Activated CD4-positive, CD25-positive, alpha-beta regulatory T cell (primary cell): ENCODE results near the gene ISM2.

ENCODE experiments used
- DNase-seq, 4 experiments: peaks; one replicate each; lab custom pipeline; 2025; lab: John Stamatoyannopoulos, UW

The ISM2 gene

DNA sequence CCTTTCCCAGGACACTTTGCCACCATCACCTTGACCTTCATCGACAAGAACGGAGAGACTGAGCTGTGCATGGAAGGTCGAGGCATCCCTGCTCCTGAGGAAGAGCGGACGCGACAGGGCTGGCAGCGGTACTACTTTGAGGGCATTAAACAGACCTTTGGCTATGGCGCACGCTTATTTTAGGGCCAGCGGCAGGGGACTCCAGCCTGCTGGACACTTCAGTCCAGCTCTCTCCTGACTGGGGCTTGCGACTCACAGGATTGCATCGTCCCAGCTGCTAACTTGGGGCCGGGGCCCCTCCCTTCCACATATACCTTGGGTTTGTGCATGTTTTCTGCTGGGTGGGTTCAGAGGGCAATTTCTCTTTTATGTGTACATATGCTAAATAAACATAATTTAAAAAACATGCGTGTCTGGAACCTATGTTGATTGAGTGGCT lies 29.5 kb downstream of the ISM2 start:
- DNase-seq = no peak

DNA sequence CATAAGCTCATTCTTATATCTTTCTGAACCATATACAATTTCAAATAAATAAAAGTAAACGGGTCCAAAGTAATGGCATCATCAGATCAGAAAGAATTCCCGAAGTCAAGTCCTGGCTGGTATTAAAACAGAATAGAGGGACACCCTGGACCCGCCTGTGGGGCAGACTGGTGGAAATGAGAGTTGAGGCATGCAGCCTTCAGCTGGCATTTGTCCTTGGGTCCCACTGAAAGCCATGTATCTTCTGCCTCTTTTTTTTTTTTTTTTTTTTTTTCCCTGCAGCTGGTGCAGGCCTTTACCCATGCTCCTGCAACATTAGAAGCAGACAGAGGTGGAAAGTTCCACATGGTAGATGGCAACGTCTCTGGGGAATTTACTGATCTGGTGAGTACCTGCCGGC lies 30.8 kb downstream of the ISM2 start:
- DNase-seq = no peak

DNA sequence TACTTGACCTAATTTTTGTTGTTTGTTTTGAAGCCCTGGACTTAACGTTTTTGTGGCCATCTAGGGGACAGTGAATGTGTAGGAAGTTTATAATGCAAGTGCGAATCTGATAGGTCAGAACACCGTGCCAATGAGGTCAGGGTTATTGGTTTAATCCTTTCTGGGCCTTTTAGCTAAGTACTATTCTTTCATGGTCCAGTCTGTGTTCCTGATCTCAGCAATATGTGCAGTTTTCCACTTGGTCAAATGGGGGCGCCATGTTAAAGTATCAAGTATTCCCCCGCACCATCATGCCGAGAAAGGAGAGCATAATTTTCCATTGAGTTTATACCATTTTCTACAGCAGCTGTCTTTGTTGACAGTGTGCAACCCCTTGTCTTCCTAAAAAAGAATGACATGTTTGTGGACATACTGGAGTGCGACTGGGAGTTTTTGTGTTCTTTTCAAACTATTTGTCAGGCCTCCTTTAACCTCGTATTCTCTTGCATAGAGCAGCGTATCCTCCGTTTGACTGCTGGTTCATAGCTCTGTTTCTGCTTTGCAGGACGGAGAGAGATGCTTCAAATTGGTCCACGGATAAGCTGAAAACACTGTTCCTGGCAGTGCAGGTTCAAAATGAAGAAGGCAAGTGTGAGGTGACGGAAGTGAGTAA lies 39.4 kb downstream of the ISM2 start:
- peak in 2 of 4 experiments; percentile 9 to 31 for DNase-seq

DNA sequence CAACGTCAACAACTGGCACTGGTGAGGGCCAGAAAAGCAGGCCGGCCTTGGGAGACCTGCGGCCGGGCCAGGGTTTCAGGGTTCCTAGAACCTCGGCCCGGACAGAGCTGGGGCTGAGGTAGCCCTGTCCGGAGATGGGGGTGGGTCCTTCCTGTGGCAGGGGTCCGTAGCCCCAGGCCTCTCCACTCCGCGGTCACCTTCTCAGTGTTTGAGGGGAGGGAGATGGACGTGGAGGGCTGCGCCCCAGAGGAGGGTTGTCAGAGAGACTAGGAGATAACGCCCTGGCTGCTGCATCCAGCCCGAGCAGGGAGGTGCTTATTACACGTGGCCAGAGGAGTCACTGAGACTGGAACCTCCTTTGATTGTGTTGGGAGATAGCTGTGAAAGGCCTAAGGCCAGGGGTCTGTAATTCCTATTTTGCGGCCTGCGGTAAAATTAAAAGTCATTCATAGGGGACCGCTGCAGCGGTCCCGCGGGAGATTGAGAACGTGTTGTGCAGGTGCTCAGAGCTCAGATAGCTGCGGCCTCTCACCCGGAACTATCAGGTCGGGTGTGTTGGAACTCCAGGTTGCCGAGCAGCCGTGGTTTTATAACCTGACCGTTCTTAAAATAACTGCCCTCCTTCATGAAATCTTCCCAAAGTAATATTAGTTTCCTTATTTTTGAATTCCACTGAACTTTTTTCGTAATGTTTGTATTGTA lies 40.2 kb downstream of the ISM2 start:
- peak in 2 of 4 experiments; percentile 6 to 38 for DNase-seq

DNA sequence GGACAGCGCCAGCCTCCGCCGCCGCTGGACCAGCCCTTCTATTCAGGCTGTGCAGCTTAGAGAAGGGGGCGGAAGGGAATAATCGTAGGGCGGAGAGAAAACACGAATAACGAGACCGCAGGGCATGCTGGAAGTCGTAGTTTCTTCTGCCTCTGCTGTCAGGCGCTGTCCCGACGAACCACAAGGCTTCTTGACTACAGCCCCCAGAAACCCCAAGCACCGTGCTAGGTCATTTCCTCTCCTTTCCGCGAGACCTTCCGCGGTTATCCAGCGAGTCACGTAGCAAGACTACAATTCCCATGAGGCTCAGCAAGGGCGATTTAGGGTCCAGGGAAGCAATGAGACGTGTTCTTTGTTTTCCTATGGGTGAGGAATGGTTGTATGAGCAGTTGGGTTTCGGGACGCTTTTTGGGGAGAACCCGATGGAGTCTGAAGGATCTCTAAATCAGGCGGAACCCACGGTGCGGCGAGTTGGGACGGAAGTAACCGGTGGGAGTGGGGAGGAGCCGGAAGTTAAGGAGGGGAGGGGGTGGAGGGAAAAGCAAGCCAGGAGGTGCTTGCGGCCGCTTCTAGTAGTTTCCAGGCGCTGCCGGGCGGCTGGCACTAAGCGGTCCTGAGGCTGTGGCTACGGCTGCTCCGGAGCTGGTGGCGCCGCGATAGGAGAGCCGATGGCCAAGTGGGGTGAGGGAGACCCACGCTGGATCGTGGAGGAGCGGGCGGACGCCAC lies 40.9 kb downstream of the ISM2 start, which contains the start of the genes AHSA1 and VIPAS39:
AHSA1 (plus strand) TSS at position 572 of the 727 bp plus-strand sequence; CDS start at position 669, 97 bp downstream.
VIPAS39 (minus strand) TSS at position 80 of the 727 bp plus-strand sequence. CDS start 3,499 bp downstream, outside the sequence.
- peak; percentile 82 to 84 (median 84) for DNase-seq

DNA sequence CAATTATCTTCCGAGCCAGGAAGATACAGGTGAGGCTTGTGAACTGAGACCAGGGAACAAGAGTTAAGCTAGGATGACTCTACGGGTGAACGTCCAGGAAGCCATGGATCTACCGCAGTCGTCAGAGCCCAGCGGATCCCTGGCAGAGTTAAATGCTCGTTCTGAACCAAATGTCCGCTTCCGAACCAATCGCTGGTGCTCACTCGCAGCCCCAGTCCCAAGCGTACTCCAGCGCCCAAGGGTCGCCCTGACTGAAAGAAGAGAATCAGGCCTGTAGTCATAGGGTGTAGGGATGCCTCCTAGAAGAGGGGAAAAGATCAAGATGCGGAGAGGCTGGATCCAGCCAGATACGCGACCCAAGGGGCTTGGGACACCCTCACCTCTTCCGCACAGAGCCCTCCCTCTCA lies 41.5 kb downstream of the ISM2 start:
- DNase-seq = no peak

DNA sequence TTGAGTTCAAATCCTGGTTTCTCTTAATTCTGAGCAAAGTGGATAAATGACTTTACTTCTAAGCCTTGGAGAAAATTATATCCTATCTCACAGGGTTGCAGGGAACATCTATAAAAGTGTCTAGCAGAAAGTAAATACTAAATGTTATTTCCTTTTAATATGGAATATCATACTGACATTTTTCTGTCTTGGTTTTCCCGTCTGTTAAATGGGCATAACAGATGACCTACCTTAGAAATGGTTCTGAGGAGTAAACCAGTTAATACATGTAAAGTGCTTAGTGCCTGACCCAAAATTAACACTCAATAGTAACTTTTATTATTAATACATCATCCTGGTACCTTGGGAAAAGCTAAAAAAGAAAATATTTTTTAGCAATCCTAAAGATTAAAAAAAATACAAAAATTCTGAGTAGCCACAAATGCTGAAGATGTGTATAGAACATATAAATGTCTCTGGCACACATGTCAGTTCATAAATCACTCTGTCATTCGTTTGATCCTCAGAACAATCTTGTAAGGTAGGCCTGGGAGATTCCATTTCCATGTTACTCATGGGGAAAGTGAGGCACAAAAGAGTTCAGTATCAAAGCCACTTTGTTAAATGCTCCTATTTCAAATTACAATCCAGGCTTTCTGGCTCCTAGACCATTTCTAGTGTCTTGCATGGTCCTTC lies 42.5 kb downstream of the ISM2 start:
- DNase-seq = no peak

DNA sequence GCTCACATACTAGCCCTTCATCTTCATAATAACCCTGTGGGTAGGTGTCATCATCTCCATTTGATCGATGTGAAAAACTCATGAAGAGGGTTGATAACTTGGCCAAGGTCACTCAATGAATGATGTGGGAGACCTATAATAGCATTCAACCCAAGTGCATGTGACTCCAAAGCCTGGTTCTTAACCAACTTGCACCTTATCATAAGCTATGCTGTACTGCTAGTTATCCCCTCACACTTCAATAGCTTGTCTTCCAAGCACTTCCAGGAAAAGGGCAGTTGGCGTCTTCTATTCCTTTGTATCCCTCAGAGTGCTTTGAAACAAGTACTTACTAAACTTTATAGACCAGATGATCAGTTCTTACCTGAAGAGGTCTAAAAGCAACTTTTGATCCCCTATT lies 56.4 kb downstream of the ISM2 start:
- no peak for DNase-seq

DNA sequence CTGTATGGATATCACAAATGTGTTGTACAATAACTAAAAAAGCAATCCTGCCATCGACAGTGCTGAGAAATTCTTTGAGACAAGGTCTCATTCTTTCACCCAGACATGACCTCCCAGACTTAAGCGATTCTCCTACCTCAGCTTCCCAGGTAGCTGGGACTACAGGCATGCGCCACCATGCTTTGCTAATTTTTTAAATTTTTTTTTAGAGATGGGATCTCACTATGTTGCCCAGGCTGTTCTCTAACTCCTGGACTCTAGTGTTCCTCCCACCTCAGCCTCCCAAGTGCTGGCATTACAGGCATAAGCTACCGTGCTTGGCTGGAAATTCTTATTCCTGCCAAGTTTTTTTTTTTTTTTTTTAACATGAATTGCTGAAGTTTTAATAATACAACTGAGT lies 58.8 kb downstream of the ISM2 start:
- no peak for DNase-seq

DNA sequence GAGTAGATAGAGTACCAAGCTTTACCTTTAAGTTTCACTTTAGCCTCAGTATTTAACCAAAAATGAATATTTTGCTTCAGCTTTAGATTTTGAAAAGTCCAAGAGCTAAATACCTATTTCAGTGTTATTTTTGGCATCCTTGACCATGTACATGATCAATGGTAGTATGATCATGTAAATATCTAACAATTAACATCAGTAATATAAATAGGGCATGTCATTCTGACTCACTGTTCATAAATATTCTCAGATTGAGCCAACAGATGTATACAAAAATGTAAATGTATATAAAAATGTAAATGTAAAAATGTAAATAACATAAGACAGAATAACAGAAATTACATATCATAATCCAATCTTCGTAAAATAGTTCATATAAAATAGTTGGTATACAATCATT lies 60.0 kb downstream of the ISM2 start:
- DNase-seq = no peak

DNA sequence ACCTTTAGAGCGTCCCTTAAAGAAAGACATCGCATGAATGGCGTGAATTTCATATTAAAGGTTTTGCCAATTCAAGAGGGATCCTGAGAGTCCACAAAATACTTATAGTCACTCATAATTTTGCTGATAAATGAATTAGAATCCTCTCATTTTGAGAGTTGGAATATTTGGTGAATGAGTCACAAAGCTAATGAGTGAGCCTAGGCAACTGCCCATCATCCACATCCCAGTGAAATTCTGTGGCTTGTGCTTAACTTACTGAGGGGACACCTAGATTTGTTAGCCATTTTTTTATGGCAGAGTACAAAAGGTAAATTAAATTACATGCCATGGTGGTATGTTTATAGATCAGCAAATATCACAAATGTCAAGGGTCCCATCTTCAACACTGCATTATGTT lies 62.6 kb downstream of the ISM2 start:
- DNase-seq = no peak

DNA sequence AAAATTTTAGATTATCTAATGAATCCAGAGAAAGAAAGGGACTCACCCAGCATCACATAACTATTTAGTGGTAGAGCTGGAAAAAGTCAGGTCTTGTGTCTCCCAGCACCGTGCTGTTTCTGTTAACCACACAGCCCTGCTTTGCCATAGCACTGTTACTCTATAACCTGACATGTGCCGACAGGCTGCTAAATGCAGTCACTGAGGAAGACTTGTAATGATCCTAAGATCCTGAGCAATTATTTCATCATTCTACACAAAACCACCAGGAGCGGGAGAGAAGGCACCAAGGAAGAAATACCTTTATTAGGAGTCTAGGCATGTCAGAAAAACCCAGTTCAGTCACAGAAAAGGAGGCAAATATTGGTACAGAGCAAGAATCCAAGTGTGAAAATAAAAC lies 72.2 kb downstream of the ISM2 start:
- DNase-seq = no peak

DNA sequence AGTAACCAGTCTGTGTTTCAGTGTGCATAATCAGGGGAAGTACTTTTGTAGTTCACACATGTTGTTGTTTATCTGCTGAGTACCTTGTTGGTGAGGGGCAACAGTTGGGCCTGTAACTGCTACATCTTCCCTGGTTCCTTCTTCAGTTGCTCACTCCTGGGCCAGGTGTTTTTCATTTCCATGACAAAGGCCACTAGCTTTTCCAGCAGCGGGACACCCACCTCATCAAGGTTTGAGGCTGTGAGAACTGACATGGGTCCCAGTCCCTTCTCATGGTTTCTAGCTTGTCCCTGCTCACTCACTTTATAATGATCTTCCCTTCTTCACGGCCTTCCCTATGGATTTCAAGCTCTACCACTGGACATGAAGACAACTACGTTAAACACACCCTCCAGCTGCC lies 73.8 kb downstream of the ISM2 start:
- DNase-seq = no peak
